Kidney tubule cell (primary cell): ENCODE data around the gene KRTAP5-1.
"Not testable (repeated sequence)": the region's sequence is repeated elsewhere in the genome, so short reads cannot be mapped to it uniquely, and the experiment has no call there.

Experiments used
- DNase-seq: peaks from one replicate; pipeline ENCODE4 v3.0.0-alpha.2; 2018; ENCODE audit warnings: low spot score

KRTAP5-1 gene

DNA sequence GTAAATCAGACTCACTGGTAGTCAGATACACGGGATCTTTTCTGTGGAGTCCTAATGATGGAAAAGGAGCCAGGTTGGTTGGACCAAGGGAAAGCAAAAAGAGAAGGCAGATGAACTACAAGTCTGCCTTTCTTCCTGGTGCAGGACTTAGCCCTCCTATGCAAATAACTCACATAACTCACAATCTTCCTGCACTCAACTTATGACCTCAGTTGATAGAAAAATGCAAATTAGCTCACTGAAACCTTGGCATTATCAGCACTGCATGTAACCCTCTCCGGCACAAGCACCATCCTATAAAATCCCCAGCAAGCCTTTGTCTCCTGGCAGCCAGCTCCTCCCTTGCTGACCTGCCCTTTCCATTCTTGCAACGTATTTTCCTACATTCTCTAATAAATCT lies 16.6 kb upstream of the KRTAP5-1 start:
- DNase-seq: not testable (repeated sequence)

DNA sequence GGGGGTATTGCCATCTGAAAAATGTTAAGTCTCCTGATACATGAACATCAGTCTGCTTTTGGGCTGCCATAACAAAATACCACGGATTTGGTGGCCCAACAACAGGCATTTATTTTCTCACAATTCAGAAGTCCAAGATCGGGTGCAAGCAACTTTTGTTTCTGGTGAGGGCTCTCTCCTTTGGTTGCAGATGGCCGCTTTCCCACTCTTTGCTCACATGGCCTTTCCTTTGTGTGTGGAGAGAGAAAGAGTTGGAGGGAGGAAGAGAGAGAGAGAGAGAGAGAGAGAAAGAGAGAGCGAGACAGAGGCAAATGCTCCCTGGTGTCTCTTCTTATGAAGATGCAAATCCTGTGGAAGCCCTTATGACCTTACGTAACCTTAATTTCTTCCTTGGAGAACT lies 15.5 kb upstream of the KRTAP5-1 start:
- DNase-seq: no peak

DNA sequence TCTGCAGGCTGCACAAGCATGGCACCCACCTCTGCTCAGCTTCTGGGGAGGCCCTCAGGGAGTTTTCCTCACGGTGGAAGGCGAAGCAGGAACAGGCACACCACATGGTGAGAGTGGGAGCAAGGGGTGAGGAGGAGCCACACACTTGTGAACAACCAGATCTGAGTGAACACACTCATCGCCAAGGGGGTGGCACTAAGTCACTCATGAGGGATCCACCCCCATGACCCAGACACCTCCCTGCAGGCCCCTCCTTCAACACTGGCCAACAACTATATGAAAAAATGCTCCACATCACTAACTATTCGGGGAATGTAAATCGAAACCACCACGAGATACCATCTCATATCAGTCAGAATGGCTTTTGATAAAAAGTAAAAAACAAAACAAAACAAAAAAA lies 13.7 kb upstream of the KRTAP5-1 start:
- no peak for DNase-seq

DNA sequence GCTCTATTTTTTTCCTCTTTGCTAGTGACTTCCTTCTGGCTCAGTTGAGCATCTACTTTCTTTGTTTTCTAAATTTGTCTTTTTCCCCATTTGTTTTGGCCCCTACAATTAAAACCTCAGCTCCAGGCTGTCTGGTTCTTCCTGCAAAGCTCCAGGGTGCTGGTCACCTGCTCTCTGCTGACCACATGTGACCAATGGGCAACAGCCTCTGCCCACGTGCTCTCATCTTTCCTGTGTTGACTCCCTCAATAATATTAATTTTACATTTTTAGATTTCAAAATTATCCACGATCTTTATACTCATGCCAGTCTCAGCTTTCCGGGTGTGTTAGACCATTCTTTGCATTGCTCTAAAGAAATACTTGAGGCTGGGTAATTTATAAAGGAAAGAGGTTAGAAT lies 13.3 kb upstream of the KRTAP5-1 start:
- not testable (repeated sequence) for DNase-seq

DNA sequence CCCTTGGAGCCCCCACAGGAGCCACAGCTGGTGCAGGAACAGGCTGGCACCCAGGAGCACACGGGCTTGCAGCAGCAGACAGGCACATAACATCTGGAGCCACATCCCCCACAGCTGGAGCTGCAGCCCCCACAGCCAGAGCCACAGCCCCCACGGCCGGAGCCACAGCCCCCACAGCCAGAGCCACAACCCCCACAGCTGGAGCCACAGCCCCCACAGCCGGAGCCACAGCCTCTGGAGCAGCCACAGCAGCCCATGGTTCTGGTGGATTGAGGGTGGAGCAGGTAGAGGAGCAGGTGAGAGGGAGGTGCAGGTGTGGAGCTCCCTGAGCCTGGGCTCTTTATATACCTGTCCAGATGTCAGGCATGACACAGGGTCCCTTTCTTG lies 12.9 kb upstream of the KRTAP5-1 start, which contains the start of gene KRTAP5-2:
Gene KRTAP5-2, minus strand, starts transcription at position 301 of the 387 bp plus-strand sequence. Its CDS starts 44 bp downstream, at position 257.
- DNase-seq: no peak

DNA sequence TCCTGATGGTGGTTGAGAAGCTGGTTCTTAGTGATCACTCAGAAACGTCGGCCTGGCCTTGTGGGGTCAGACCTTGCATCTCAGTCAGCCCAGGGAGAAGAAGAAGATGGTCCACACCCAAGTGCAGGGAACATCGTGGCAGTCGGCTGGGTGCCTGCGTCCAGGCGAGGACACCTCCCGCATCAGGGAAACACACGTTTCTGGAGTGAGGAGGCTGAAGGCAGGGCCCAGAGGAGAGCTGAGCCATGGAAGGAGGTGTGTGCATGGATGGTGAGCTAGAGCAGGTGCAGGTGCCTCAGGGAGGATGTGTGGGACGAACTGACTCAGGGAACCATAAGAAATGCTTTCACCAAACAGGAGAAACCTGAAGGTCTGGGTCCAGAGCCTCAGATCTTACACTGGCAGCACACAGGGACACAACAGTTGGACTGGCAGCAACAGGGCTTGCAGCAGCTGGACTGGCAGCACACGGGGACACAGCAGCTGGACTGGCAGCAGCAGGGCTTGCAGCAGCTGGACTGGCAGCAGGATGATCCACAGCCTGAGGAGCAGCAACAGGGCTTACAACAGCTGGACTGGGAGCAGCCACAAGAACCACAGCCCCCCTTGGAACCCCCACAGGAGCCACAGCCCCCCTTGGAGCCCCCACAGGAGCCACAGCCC lies 12.4 kb upstream of the KRTAP5-1 start:
- DNase-seq: no peak

DNA sequence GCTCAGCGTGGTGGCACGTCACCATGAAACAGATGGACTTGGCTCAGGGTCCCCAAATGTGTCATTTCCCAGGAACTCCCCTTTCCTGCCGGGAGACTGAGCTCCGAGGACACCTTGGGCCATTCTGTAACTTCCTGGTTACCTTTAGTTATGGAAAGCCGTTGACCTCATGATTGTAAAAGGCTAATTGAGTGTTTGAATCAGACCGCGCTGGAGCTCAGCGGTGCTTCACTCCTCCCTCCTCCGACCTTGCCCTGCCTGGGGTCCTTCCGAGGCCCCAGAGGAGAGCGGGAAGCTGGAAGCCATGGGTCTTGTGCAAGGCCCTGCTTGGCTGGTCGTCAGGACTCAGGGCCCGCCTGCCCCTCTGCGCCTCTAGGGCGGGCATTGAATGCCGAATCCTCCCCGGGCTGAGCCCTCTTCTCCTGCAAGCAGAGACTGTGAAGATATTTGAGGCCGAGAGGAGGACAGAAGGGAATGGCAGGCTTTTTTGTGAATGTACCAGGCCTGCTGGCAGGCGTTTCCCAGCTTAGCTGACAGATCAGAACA lies 11.6 kb upstream of the KRTAP5-1 start:
- not testable (repeated sequence) for DNase-seq

DNA sequence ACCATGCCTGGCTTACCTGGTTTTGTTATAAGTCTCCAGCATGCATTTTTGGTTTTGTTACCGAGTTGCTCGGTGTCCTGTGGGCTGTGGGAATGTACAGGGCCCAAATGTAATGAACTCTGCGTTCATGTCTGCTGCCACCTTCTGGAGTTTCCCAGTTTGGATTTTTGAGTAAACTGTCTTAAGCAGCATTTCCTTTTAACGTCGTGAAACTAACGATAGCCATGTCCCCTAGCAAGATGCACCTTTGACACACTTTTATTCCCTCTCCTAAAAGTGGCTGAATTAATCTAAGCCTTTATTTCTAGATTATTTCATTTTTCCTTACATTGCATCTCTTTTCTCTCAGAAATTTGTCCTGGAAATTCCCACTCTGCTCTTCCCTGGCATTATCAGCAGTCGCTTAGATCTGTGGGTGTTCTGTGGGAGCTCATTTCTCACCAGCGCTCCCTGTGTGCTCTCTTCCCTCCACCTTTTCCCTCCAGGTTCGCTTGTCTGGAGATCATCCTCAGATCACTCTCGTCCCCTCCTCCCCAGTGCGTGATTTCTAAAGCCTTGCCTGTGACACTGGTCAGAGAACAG lies 11.0 kb upstream of the KRTAP5-1 start:
- not testable (repeated sequence) for DNase-seq

DNA sequence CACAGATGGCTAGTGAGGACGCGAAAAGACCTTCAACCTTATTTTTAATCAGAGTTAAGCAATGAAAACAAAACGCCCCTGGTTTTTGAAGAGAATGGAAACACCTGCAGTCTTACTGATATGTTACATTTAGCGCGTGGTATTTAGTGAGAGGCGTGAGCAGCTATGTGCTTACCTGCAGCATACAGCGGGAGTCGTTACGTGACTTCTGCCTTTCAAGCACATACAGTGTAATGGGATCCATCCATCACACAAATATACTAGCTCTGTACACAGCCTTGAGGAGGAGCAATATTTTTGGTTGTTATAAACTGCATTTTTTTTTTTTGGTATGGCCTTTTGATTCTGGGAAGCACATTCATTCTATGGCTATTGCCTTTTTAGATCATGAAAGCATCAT lies 7.5 kb upstream of the KRTAP5-1 start:
- no peak for DNase-seq

DNA sequence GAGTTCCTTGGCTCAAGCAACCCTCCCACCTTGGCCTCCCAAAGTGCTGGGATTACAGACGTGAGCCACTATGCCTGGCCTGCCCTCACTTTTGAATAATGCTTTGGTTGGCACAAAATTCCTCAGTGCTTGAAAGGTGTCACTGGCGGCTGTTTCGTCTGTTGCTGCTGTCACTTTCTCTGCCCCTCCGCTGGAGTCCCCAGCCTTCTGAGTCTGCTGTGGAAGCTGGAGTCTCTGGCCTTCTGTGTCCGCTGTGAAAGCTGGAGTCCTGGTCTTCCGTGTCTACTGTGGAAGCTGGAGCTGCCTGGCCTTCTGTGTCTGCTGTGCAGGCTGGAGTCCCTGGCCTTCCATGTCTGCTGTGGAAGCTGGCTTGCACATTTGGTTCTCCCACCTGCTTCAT lies 4.9 kb upstream of the KRTAP5-1 start:
- DNase-seq: no peak

DNA sequence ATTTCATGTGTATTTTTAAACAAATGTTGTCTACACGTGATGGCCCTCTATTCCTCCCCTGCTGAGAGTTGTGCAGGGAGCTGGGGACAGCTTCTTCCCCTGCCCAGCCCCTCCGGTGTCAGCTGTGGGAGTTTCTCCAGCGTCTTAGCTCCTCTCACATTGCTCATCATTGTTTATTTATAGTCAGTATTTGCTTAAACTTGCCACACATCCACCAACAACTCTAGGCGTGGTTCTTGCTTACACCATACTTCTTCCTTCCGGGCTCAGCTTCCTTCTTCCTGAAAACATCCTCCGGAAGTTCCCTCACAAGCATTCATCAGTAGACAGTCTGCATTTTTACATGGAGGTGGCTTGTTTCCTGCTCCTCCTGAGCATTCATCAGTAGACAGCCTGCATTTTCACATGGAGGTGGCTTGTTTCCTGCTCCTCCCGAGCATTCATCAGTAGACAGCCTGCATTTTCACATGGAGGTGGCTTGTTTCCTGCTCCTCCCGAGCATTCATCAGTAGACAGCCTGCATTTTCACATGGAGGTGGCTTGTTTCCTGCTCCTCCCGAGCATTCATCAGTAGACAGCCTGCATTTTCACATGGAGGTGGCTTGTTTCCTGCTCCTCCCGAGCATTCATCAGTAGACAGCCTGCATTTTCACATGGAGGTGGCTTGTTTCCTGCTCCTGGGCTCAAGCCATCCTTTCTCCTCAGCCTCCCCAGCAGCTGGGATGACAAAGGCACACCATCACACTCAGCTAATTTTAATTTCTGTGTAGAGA lies 4.3 kb upstream of the KRTAP5-1 start:
- DNase-seq: peak; percentile 43

DNA sequence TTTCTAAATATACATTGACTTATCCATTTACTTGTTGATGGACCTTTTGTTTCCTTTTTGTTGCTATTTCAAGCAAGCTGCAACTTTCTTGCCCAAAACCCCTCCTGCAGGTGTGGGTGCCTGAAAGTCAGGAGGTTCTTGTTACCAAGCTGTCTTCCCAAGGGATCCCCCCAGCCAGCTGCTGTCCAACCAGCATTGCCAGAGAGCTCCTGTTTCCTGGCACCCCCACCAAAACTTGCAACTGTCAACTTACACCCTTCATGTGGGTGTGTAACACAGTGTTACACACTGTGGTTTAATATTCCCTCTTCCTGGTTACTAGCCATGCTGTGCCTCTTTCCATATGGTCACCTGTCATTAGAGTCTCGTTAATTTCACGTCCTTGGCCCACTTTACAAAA lies 1.6 kb upstream of the KRTAP5-1 start:
- no peak for DNase-seq

DNA sequence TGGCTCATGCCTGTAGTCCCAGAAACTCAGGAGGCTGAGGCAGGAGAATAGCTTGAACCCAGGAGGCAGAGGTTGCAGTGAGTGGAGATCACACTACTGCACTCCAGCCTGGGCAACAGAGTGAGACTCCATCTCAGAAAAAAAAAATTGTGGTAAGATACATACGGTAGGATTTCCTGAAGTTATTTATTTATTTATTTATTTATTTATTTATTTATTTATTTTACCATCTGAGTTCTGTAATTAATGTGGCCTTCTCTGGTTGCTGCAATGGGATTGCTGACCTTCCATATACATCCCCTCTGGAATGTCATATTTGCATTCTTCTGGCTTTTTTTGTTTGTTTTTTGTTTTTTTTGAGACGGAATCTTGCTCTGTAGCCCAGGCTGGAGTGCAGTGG lies 2.2 kb downstream of the KRTAP5-1 start:
- DNase-seq: not testable (repeated sequence)

DNA sequence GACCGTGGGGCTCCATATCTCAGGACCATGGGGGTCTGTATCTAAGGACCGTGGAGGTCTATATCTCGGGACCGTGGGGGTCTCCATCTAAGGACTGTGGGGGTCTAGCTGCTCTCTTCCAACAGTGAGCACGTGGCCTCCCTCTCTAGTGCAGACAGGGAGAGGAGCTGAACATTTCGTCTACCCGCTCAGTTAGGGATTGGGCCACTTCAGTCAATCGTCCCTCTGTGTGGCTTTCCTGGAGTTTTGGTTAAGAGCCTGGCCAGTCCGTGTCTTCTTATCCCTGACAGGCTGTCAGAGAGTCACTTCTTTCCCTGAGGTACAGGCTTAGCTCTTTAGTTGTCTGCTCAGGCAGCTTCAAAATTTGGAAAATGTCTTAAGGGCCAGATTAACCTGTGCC lies 3.1 kb downstream of the KRTAP5-1 start:
- no peak for DNase-seq

DNA sequence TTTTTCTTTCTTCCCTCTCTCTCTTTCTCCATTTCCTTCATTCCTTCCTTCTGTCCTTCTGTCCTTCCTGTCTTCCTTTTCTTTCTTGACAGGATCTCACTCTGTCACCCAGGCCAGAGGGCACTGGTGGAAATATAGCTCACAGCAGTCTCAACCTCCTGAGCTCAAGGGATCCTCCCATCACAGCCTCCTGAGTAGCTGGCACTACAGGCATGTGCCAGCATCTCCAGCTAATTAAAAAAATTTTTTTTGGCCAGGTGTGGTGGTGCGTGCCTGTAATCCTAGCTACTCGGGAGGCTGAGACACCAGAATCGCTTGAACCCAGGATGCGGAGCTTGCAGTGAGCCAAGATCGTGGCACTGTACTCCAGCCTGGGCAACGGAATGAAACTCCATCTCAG lies 8.3 kb downstream of the KRTAP5-1 start:
- no peak for DNase-seq

DNA sequence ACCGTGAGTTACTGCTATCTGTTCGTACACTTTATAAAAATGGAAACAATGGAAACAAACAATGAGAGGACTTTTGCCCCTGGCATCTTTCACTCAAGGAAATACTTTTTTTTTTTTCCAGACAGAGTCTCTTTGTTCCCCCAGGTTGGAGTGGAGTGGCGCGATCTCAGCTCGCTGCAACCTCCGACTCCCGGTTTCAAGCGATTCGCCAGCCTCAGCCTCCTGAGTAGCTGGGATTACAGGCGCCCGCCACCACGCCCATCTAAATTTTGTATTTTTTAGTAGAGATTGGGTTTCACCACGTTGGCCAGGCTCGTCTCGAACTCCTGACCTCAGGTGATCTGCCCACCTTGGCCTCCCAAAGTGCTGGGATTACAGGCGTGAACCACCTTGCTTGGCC lies 9.3 kb downstream of the KRTAP5-1 start:
- not testable (repeated sequence) for DNase-seq

DNA sequence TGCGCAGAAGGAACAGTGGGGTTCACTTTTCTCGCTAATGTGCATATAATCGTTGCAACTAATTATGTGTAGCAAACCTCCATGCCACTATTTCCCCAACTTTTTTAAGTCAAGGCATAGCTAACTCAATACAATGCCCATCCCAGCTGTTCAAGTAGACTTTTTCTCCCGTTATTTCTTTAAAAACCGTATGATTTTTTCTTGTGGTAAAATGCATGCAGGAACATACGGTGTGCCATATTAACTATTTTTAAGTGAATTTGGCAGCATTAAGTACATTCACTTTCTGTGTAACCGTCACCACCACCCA lies 10.2 kb downstream of the KRTAP5-1 start:
- no peak for DNase-seq

DNA sequence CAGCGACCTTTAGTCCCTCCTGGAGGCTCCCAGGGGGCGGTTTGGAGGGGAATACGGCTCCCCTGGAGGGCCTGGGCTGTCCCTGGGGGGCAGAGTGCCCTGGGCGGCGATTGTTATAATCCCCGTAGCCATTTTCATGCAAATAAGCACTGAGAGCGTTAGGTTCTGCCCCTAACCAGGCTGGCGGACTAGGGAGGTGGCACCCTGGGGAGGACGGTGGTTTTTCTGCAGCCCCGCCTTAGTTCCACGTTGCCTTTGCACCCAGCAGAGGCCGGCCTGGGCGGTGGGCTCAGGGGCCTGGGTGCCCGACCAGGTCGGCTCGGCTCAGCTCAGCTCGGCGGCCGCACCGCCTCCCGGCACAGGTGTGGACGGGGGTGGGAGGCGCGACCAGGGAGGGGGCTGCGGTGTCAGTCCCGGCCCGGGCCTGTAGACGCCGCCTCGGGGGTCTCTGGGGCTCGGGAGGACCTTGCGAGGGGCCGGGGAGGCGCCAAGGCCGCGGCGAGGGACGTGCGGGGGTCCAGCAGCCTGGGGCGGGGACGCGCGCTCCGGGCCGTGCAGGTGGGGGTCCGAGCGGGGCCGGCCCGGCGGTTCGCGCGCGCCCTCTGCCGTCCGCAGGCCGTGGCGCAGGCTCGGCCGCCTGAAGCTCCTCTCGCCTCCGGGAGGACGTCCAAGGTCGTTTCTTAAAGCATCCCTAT lies 10.7 kb downstream of the KRTAP5-1 start:
- DNase-seq: peak; percentile 68

DNA sequence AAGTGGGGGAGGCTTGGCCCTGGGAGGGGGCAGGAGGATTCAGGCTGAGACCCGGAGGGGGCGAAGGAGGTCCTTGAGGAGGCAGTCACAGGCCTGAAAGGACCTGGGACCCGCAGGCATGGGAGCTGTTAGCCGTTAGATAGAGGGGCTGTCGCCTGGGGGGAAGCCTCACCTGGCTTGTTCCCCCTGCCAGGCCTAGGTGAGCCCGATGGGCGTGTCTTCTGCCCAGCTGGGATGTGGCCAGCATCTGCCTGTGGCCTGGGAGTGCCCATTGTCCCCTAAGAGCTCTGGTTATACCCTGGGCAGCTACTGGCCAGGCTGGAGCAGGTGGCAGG lies 11.2 kb downstream of the KRTAP5-1 start:
- peak; percentile 78 for DNase-seq

DNA sequence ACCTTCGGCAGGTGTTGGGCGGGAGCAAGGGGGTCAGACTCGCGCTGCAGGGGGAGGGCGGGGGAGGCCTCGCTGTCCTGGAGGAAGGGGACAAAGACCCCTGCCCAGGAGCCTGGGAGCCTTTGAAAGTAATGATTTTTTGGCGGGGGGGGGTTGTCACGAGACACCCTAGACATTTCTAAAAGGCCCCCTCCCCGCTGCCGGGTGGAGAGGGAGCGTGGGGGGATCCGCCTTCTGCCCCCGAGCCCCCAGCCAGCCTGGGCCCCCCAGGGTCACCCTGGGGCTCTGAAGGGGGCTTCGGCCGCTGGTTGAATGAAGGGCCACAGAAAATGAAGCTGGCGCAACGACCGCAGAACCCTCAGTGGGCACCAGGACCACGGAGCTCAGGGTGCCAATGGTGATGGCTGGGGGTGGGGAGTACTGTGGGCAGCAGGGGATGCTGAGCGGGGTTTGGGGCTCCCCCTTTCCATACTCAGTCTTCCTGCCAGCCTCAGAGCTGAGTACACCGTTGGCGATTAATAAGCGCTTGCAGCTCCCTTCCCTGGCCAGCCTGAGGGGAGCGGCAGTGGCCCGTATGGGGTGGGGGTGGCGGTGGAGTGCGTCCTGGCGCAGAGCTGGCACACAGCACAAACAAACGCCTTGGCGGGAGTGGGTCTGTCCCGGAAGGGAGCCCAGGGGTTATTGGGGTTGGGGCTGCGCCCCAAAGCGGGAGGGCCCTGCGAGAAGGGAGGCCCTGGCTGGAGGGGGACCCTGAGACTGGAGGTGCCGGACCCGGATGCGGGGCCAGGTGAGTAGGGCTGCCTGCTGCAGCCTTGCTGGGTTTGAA lies 11.8 kb downstream of the KRTAP5-1 start:
- DNase-seq: peak; percentile 40

DNA sequence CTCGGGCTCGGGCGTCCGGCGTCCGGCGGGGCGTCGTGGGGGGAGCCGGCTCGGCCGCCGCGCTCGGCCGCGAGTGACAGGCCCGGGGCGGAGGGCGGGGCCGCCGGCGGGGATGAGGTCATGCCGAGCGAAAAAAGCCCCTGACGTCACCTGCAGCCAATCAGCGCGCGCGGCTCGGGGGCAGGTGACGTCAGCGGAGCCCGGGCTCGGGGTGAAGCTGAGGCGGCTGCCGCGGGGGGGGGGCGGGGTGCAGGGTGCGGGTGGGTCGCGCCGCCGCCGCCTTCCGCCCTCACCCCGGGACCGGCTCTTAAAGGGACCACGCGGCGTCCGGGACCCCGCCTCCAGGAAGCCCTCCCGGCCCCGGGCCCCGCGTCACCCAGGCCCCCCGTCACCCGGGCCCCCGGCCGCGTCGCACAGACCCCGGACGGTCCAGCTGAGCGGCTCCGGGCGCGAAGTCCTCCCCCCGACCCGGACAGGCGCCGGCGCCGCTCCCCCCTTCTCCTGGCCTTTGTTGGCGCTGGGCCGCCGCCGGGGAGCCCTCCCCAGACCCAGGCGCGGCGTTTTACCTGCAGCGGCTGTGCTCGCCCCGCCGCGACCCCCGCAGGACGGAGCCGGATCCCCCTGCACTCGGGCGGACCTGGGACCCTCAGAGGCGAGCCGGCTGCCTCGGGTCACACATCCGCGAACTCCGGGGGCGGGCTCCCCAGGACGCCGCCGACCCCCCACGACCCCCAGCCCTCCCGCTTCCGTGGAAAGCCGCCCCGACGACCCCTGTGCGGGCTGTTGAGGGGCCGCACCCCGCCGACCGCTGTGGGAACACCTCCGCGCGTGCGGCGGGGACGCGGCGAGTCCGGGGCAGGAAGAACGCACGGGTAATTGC lies 12.6 kb downstream of the KRTAP5-1 start, which contains the start of gene DUSP8:
Gene DUSP8, minus strand, starts transcription at position 75 of the 880 bp plus-strand sequence. CDS start 6,445 bp downstream, outside the sequence.
- DNase-seq: peak; percentile 96
